Brain microvascular endothelial cell (primary cell): ENCODE results near the gene SNX10.

Source experiments
- DNase-seq: peaks from one replicate; pipeline ENCODE4 v3.0.0-alpha.2; 2020
- H3K27ac ChIP-seq: fragments of 250-450 bp; sonication (Bioruptor Pico); 2 replicates; pipeline ENCODE4 v1.5.1; 2020; ENCODE audit warnings: mild to moderate bottlenecking, moderate library complexity
- H3K27me3 ChIP-seq: fragments of 250-450 bp; sonication (Bioruptor Pico); replicated peaks from 2 replicates; pipeline ENCODE4 v1.5.1; 2020; ENCODE audit warnings: mild to moderate bottlenecking
- H3K36me3 ChIP-seq: fragments of 250-450 bp; sonication (Bioruptor Pico); replicated peaks from 2 replicates; pipeline ENCODE4 v1.5.1; 2020; ENCODE audit warnings: mild to moderate bottlenecking
- H3K4me3 ChIP-seq: 2 replicates; pipeline ENCODE4 v1.5.1; 2011; ENCODE audit warnings: low read depth, mild to moderate bottlenecking, control low read depth, low read length, moderate library complexity
- CTCF ChIP-seq: IDR thresholded peaks from 2 replicates; pipeline ENCODE4 v1.5.1; 2011; ENCODE audit warnings: low read depth, mild to moderate bottlenecking, moderate library complexity, low read length, control low read depth, inconsistent platforms; ENCODE audit errors: missing control alignments
- in situ Hi-C: cut with HindIII; loops from 2 replicates; pipeline ENCODE4 v1.10.0; 2017; ENCODE audit warnings: low sequenced_read_pairs, low pct_ligation_motif_present

Gene SNX10

DNA sequence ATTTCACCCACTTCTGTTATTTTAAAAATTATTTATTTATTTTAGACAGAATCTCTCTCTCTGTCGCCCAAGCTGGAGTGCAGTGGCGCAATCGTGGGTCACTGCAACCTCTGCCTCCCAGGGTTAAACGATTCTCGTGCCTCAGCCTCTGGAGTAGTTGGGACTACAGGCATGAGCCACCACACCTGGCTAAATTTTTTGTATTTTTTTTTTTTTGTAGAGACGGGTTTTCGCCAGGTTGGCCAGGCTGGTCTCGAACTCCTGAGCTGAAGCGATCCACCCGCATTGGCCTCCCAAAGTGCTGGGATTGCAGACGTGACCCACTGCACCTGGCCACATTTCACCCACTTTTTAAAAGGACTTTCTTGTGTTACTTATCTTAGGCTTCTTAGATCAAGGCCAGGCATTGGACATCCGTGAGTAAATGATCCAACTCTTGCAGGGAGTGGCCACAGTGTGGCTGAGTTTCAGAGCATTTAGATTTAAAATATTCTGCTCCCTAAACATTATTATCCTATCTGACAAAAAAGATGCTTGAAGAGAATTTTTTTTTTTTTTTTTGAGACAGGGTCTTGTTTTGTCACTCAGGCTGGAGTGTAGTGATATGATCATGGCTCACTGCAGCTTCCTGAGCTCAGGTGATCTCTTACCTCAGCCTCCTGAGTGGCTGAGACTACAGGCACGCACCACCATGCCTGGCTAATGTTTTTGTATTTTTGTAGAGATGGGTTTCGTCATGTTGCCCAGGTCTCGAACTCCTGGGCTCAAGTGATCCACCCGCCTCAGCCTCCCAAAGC is 14.4 kb downstream of the SNX10 start:
- in situ Hi-C loops, result no loop called here
- no peaks in the 10 kb centered on the region for H3K27me3 ChIP-seq
- H3K36me3 ChIP-seq, result no peaks in the 10 kb centered on the region
- TF ChIP-seq CTCF, result no peak
- DNase-seq, result no peak
- H3K4me3 ChIP-seq, result no peak overlapping the region
- H3K27ac ChIP-seq, result no peak overlapping the region

DNA sequence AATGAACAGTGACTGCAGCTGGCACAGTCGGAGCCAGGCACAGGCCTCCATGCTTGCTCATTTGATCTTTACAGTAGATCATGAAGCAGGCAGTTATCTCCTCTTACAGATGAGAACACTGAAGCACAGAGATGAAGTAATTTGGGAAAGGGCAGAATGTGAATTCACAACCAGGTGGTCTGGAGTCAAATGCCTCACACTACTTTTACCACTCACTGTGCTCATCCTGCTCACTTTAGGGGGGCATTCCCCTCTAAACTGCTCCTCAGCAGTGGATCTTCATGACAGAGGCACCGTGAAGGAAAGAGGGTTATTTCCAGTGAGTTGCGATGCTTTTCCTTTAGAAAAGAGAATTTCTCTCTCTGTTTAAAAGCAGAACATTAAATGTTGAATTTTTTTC is 15.1 kb downstream of the SNX10 start:
- Histone ChIP-seq H3K4me3 (no peak overlapping the region), H3K27me3 (no peaks in the 10 kb centered on the region), H3K36me3 (no peaks in the 10 kb centered on the region), H3K27ac (no peak overlapping the region)
- DNase-seq, result no peak
- TF ChIP-seq CTCF, result no peak
- in situ Hi-C loops, result no loop called here

- H3K4me3 ChIP-seq, result no peak overlapping the region
- in situ Hi-C loops, result no loop called here
- H3K27ac ChIP-seq, result no peak overlapping the region
- no peaks in the 10 kb centered on the region for H3K36me3 ChIP-seq
- no peak for DNase-seq
- H3K27me3 ChIP-seq, result no peaks in the 10 kb centered on the region
- no peak for TF ChIP-seq CTCF
Observed at GRCh38 chr7:26307226-26307625, 15.6 kb downstream of the SNX10 start.

DNA sequence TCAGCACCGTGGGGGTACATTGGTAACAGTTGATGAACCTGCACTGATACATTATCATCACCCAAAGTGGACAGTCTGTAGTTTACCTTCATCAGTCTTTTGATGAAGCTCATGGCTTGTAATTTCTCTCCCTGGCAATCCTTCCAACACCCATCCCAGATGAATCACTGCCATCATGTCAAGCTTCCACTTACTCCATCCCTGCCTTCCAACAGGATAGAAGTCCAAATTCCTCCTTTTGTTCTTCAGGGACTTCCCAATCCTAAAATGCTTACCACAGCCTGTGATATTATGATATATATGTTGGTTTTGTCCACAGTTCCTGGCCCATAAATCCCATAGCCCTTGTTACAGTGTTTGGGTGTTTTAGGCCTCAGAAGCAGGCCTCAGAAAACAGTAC is 16.1 kb downstream of the SNX10 start:
- H3K4me3 ChIP-seq, result no peak overlapping the region
- in situ Hi-C loops, result no loop called here

GRCh38 chr7:26308551-26308950 is 16.9 kb downstream of the SNX10 start:
- in situ Hi-C loops, result no loop called here
- Histone ChIP-seq H3K4me3 (no peak overlapping the region), H3K36me3 (no peaks in the 10 kb centered on the region), H3K27ac (no peak overlapping the region), H3K27me3 (no peaks in the 10 kb centered on the region)
- no peak for DNase-seq
- no peak for TF ChIP-seq CTCF

More for the DNA sequence above, 16.1 kb downstream of the SNX10 start:
- Histone ChIP-seq H3K36me3 (no peaks in the 10 kb centered on the region), H3K27me3 (no peaks in the 10 kb centered on the region), H3K27ac (no peak overlapping the region)
- DNase-seq, result no peak
- TF ChIP-seq CTCF, result no peak

GRCh38 chr7:26309089-26309488 is 17.4 kb downstream of the SNX10 start:
- Histone ChIP-seq H3K27ac (no peak overlapping the region), H3K4me3 (no peak overlapping the region), H3K27me3 (no peaks in the 10 kb centered on the region), H3K36me3 (no peaks in the 10 kb centered on the region)
- in situ Hi-C loops, result no loop called here
- TF ChIP-seq CTCF, result no peak
- DNase-seq, result no peak
